Measurements from ENCODE around the gene CAT. TPM values are rescaled to one million over a fixed set of nuclear protein-coding genes. Genes with fewer than 3 reads are reported as not detected.

CAT gene
- polyA plus RNA-seq, 1 experiment, result 104 TPM

DNA sequence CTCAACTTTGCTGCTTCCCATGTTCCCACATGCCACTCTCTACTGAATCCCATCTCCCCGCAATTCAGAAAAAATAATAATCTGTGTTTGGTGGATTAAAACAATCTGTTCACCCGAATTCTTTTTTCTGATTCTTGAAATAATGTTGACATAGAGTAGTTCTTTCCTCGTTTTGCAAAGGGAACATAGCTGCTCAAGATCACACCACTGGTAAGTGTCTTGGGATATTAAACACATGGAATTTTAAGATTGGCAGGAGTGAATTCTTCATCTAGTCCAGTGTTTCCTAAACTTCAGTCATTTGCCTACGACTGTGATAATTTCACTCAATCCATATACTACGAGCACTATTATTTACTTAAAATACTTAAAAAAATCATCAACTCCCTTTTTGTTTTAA, 68.9 kb downstream of the CAT start:
- TF ChIP-seq, protein P1, sequence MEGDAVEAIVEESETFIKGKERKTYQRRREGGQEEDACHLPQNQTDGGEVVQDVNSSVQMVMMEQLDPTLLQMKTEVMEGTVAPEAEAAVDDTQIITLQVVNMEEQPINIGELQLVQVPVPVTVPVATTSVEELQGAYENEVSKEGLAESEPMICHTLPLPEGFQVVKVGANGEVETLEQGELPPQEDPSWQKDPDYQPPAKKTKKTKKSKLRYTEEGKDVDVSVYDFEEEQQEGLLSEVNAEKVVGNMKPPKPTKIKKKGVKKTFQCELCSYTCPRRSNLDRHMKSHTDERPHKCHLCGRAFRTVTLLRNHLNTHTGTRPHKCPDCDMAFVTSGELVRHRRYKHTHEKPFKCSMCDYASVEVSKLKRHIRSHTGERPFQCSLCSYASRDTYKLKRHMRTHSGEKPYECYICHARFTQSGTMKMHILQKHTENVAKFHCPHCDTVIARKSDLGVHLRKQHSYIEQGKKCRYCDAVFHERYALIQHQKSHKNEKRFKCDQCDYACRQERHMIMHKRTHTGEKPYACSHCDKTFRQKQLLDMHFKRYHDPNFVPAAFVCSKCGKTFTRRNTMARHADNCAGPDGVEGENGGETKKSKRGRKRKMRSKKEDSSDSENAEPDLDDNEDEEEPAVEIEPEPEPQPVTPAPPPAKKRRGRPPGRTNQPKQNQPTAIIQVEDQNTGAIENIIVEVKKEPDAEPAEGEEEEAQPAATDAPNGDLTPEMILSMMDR (IDR thresholded peaks at IDR 0.05; ENCODE audit: low read depth, low read length), result no peak
- CTCF ChIA-PET, result no interaction called here

DNA sequence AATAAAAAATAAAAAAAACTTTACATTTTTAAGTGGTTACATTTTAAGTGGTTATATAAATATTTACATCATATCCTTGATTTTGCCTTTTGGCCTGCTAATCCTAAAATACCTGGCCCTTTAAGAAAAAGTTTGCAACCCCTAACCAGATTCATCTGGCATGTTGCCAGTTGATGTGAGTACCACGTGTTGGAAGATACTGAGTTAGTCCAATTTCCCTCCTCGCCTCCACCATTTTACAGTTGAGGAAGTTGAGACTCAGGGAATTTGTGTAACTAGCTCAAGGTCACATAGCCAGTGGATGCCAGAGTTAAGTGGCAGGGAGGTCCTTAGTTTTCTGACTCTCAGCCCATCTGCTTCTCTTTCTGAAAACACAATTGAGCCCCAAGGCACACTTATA, 69.8 kb downstream of the CAT start:
- H3K27ac ChIP-seq (ENCODE audit: low read depth, low read length), result no peak overlapping the region
- DNase-seq (ENCODE audit: low read depth, low spot score), result no peak
- TF ChIP-seq, protein P1 (IDR thresholded peaks at IDR 0.05; ENCODE audit: low read depth, low read length), result no peak
- ChIA-PET CTCF (no interaction called here), POLR2A (no interaction called here)
- H3K4me3 ChIP-seq (ENCODE audit: low read depth, low read length), result no peak overlapping the region
- no peaks in the 10 kb centered on the region for H3K27me3 ChIP-seq (ENCODE audit: control insufficient read depth, insufficient read depth, low read length)
- no peaks in the 10 kb centered on the region for H3K9me3 ChIP-seq (ENCODE audit: control insufficient read depth, insufficient read depth, low read length)

More for the DNA sequence above, 68.9 kb downstream of the CAT start:
- POLR2A ChIA-PET, result no interaction called here
- Histone ChIP-seq H3K27me3 (ENCODE audit: control insufficient read depth, insufficient read depth, low read length) (no peaks in the 10 kb centered on the region), H3K27ac (ENCODE audit: low read depth, low read length) (no peak overlapping the region), H3K9me3 (ENCODE audit: control insufficient read depth, insufficient read depth, low read length) (no peaks in the 10 kb centered on the region), H3K4me3 (ENCODE audit: low read depth, low read length) (no peak overlapping the region)
- no peak for DNase-seq (ENCODE audit: low read depth, low spot score)

DNA sequence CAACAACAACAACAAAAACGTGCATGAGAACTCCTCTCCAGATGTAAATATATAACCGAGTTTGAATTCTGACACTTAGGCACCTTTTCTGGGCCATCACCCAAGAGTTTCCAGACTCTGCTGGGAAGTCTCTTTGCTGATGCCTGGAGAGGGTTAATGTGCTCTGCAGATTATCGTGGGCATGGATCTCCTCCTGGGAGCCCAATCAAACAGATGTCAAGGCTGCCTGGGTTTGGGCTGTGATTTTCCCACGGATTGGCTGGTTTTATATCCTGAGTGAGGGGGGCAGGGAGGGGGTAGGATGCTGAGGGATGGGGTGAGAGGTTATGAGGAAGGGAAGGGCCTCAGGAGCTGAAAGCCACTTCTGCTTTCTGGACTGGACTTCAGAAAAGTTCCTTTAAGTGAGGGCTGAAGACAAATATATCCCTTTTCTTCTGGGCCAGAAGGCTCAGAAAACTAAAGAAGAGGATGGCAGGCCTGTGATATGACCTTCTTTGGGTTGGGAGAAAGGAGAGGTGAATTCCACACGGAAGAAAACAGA, 70.7 kb downstream of the CAT start:
- no peaks in the 10 kb centered on the region for H3K9me3 ChIP-seq (ENCODE audit: control insufficient read depth, insufficient read depth, low read length)
- DNase-seq (ENCODE audit: low read depth, low spot score), result no peak
- no peak overlapping the region for H3K27ac ChIP-seq (ENCODE audit: low read depth, low read length)
- H3K27me3 ChIP-seq (ENCODE audit: control insufficient read depth, insufficient read depth, low read length), result no peaks in the 10 kb centered on the region
- ChIA-PET CTCF (interaction anchor here (0.7 kb wide), 1 partner anchor 382 kb away, joined by 3 read pairs; no protein-coding TSS in a partner anchor), POLR2A (no interaction called here)
- TF ChIP-seq, protein P1 (IDR thresholded peaks at IDR 0.05; ENCODE audit: low read depth, low read length), result no peak
- no peak overlapping the region for H3K4me3 ChIP-seq (ENCODE audit: low read depth, low read length)

DNA sequence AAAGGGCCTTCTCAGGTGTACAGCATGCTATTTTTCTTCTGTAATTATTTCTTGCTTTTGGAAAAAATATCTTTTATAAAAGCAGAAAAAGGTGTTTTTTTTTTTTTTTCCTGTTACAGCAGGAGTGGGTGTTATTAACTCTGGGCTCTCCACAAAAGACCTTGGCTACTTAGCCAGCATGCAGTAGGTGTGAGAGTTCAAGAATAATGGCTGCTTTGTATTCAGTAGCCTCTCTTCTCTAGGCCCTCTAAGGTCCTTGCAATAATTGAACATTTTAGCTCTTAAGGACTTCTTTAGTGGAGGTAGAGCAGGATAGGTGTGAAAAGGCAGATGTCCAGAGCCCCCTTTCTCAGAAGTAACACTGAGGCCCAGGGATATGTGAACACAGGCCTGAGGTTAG, 71.5 kb downstream of the CAT start:
- TF ChIP-seq, protein P1 (IDR thresholded peaks at IDR 0.05; ENCODE audit: low read depth, low read length), result no peak
- no peak overlapping the region for H3K4me3 ChIP-seq (ENCODE audit: low read depth, low read length)
- POLR2A ChIA-PET, result no interaction called here

GRCh38 chr11:34510673-34511072, 71.9 kb downstream of the CAT start:
- TF ChIP-seq, protein P1 (IDR thresholded peaks at IDR 0.05; ENCODE audit: low read depth, low read length), result no peak
- no peak for DNase-seq (ENCODE audit: low read depth, low spot score)
- Histone ChIP-seq H3K27me3 (ENCODE audit: control insufficient read depth, insufficient read depth, low read length) (no peaks in the 10 kb centered on the region), H3K27ac (ENCODE audit: low read depth, low read length) (no peak overlapping the region), H3K9me3 (ENCODE audit: control insufficient read depth, insufficient read depth, low read length) (no peaks in the 10 kb centered on the region), H3K4me3 (ENCODE audit: low read depth, low read length) (no peak overlapping the region)
- POLR2A ChIA-PET, result no interaction called here
- CTCF ChIA-PET, result interaction anchor here (0.6 to 4.1 kb wide), 2 partner anchors 76 to 377 kb away, joined by 3 to 14 read pairs; no protein-coding TSS in a partner anchor

More for the DNA sequence above, 71.5 kb downstream of the CAT start:
- H3K27ac ChIP-seq (ENCODE audit: low read depth, low read length), result no peak overlapping the region
- no peaks in the 10 kb centered on the region for H3K9me3 ChIP-seq (ENCODE audit: control insufficient read depth, insufficient read depth, low read length)
- no peak for DNase-seq (ENCODE audit: low read depth, low spot score)
- H3K27me3 ChIP-seq (ENCODE audit: control insufficient read depth, insufficient read depth, low read length), result no peaks in the 10 kb centered on the region
- CTCF ChIA-PET, result interaction anchor here (0.6 to 4.1 kb wide), 2 partner anchors 76 to 377 kb away, joined by 3 to 14 read pairs; no protein-coding TSS in a partner anchor

Data from AG04450 (cell line).